HG02852 (cell line): Measurements from ENCODE around the gene PCDH9.

Source experiments
- ATAC-seq: cut with Tn5 transposase; IDR thresholded peaks from one replicate; pipeline ENCODE4 v1.9.1; 2021; ENCODE audit warnings: mild to moderate bottlenecking, moderate library complexity; ENCODE audit not compliant: unreplicated experiment

The PCDH9 gene, protein sequence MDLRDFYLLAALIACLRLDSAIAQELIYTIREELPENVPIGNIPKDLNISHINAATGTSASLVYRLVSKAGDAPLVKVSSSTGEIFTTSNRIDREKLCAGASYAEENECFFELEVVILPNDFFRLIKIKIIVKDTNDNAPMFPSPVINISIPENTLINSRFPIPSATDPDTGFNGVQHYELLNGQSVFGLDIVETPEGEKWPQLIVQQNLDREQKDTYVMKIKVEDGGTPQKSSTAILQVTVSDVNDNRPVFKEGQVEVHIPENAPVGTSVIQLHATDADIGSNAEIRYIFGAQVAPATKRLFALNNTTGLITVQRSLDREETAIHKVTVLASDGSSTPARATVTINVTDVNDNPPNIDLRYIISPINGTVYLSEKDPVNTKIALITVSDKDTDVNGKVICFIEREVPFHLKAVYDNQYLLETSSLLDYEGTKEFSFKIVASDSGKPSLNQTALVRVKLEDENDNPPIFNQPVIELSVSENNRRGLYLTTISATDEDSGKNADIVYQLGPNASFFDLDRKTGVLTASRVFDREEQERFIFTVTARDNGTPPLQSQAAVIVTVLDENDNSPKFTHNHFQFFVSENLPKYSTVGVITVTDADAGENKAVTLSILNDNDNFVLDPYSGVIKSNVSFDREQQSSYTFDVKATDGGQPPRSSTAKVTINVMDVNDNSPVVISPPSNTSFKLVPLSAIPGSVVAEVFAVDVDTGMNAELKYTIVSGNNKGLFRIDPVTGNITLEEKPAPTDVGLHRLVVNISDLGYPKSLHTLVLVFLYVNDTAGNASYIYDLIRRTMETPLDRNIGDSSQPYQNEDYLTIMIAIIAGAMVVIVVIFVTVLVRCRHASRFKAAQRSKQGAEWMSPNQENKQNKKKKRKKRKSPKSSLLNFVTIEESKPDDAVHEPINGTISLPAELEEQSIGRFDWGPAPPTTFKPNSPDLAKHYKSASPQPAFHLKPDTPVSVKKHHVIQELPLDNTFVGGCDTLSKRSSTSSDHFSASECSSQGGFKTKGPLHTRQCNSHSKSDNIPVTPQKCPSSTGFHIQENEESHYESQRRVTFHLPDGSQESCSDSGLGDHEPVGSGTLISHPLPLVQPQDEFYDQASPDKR (N-terminal part only)

GRCh38 chr13:67229481-67230403 is at the start of gene PCDH9:
PCDH9 (minus strand) TSS chr13:67230336; CDS start chr13:67228440, 1,896 bp downstream.
- no peak for ATAC-seq

DNA sequence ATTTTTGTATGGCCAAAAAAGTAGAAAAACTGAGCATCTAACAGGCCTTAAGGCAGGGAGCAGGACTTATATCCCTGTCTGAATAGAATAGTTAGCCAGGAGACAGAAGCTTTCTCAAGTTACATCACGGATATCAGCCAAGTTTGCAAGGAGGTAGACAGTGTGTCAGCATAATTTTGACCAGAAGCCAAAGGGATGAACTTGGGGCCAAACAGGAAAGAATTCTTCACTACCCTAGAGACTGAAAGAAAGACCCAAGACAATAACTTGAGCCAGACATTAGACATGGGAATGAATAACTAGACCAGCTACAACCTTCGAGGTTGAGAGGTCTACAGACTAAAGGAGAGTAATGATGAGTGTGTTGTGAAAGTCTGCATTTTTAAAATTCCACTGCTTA is 48.1 kb upstream of the PCDH9 start:
- ATAC-seq = no peak

DNA sequence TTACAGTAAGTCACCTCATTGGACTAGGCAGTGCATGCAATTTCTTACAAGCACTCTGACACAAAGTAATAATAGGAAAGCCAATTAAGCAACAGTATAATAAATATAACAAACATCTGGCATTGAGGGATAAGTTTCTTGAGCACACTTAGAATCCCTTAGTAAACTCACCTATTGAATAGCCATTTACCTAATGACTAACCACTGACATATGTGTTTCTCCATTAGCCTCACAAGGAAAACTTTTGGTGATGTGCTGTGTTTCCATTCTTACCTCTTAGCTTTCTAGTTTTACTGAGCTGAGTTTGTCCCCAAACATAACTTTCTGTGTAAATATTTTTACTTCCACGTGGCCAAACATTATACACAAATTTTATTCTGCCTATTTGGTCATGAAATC is 47.4 kb upstream of the PCDH9 start:
- no peak for ATAC-seq

DNA sequence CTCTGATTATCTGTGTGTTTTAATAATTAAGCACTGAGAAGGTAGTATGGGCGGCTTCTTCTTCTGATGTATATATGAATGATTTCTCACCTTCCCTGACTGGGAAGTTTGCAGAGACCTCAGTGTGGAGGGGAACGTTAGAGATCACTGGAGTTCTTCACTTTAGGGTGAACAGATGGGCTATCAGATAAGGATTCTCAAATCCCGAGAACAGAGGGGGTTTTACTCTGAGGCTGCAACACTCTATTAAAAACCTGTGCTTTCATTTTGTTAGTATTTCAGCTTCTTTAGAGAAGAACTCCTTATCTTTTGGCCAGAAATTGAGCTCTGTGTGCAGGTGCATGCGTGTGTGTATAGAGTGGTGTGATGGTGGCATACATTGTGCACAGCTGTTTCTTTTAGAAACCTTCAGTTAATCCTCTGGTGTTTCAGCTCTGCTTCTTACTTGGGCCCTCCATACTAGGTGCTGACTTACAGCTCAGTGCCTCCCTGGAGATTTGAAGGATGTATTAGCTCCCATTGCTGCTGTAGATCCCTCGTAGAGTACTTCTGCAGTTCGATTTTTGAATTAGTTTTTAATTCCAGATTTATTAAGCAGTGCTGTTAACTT is 45.3 kb upstream of the PCDH9 start:
- no peak for ATAC-seq

- no peak for ATAC-seq
Observed at GRCh38 chr13:67273001-67273400, 42.9 kb upstream of the PCDH9 start.

DNA sequence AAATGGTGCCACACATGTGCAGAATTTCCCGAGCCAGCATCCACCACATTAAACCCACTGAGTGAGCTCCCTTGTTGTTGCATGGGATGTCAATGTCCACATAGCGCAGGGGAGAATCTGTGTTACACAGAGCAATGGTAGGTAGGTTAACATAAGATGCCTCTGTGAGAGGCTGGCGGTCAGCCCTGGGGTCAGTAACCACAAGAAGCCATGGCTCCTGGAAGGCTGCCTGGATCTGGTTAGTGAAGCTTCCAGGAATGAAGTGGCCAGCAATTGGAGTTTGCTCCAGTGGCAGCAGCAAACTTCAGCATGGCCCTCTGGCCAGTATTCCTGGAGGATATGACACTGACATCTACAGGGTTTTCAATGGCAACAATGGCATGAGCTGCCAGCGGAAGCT is 37.0 kb upstream of the PCDH9 start:
- no peak for ATAC-seq

- ATAC-seq = no peak
Observed at GRCh38 chr13:67259208-67259607, 29.1 kb upstream of the PCDH9 start.

DNA sequence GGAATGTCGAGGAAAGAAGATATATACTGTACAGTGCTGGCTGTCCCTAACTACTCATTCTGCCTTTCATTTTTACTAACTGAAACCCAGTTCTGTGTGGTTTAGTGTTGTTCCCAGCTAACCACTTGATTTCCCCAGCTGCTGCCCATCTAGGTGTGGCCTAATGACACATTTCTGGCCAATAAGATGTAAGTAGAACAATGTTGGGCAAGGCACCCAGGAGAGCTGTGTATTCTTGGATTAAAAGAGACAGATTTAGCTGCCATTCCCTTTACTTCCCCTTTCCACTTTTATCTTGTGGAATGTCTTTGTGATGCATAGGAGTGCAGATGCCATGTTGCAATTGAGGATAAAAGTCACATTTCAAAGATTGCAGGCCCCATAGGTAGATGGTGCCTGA is 28.3 kb upstream of the PCDH9 start:
- ATAC-seq = peak; percentile 85

GRCh38 chr13:67238861-67239260 is 8.7 kb upstream of the PCDH9 start:
- no peak for ATAC-seq

DNA sequence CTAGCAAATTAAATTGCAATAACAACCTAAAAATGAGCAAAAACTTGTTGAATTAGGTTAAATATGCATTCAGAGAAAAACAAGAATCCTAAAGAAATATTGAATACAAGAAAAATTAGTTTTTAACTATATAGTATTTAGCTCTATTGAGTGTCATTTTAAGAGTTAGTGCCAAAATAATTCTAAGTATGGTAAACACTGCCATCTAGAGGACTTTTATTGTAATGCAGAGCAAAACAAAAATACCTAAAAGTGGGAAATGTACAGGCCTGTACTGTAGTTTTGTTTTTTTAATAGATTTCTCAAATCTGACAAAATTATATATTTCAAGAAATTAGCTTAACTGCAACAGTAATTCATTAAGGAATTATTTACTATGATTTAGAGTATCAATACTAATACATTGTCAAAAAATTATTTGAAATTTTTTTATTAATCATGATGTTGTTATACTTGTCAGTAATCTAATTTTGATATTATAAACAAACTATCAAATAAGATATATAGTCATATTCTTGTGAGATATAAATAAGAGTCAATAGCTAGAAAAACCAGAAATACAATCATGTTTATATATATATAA is 8.2 kb upstream of the PCDH9 start:
- ATAC-seq = peak; percentile 82

DNA sequence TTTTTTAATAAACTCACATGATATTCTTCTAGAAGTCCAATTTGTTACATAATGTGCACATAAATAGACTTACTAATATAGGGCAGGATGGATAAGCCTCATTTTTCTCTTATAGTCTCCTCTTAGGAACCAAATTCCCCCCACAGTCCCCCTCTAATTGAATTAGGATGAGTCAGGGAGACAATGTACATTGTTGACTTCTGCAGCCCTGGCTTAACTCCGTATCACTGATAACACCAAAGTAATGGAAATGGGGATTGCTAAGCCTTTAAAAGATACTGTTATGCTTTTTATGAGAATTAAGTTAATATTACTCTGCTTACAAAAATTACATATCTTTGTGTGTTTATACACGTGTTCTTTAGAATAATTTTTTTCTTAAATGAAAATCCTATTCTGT is 5.1 kb upstream of the PCDH9 start:
- ATAC-seq = no peak

DNA sequence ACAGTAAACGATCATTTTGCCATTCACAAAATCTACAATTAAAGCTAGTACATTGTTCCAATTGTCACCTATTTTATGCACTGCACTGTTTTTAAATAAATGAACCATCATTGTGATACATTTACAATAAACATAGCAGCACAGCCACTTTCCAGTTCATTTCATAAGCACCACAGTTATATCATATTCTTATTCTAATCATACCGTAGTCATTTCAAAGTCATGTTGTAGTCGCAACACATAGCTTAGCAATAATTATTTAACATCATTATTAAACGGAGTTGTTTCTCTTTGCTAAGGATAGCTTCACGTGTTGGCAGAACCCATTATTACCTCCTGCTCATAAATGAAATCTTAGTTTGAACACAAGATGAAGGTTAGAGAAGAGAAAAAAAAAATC is 2.2 kb upstream of the PCDH9 start:
- no peak for ATAC-seq

DNA sequence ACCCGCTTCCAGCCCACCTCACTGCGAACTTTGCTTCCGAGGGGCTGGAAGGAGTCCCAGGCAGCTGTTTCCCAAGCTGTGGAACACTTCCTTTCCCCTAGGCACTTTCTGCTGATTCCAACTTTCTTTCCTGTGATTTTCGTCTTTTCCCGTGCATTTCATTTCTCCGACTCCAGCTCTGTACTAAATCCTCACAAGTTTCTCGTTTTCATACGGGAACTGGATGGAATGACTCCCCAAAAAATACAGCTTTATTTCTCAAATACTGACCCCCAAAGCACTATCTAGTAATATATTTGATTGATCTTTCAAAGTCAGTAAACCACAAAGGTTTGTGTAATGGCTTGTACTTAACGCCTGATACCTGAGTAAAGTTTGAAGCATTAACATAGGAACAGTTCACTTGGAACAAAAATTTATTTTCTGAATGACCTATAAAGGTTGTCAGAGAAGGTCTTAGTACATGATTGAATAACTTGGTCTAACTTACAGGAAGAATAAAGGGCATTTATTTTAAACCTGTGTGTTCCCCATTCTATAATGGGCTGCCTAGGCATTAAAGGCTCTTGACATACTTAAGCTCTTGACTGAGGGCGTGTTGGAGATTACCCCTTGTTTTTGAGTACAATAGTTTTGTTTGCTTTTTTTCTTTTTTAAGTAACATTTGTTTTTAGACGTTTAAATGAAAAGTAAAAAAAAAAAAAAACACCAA is 1.3 kb upstream of the PCDH9 start:
- ATAC-seq = no peak

DNA sequence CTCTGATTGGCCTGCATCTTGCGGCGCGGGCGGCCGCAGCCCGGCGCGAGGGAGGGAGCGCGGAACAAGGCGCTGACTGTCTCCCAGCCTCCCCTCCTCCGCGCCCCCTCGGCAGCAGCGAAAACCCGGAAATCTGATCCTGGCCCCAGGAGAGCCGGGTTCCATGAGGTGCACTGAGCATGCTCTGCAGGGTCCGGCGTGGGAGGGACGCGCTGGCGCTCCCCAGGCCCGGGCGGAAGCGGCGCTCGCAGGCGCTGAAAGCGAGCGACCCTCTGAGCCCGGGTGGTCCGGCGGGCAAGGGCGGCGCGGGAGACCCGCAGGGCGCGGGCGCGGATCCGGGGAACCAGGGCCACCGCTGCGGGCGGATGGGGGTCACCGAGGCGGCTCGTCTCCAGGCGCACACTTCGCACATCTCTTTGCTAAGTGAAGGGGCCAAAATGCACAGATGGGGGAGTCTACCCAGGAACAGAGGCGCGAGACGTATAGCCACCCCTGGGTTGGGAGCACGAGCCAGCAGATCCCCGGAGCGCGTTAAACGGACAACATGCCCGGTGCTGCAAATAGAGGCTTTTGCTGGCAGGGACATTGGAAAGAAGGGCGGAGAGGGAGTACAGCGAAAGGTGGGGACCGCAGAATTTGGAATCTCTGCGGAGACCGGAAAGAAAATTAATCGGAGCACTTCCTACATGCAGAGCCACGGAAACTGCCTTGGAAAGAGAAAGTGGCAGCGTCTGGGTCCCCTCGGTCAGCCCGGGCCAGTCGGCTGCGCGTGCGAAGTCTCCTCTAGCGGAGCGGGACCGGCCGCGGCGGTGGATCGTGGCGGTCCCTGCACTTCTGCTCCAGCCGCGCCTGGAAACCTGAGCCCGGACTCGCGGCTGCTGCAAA is 510 bp upstream of the PCDH9 start:
- ATAC-seq = peak; percentile 98

- no peak for ATAC-seq
Observed at GRCh38 chr13:67228916-67229315, 1.2 kb downstream of the PCDH9 start.

DNA sequence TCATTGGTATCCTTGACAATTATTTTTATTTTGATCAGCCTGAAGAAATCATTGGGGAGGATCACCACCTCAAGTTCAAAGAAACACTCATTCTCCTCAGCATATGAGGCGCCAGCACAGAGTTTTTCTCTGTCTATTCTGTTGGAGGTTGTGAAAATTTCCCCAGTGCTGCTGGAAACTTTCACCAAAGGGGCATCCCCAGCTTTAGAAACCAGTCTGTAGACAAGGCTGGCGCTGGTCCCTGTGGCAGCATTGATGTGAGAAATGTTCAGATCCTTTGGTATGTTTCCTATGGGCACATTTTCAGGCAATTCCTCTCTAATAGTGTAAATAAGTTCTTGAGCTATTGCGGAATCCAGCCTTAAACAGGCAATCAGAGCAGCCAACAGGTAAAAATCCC is 2.1 kb downstream of the PCDH9 start:
- ATAC-seq = no peak

GRCh38 chr13:67227131-67227983 is 2.8 kb downstream of the PCDH9 start:
- ATAC-seq = no peak
